HCT116 (cell line): ENCODE data around the gene DLD. TPM values are rescaled to one million over a fixed set of nuclear protein-coding genes. Genes with fewer than 3 reads are reported as not detected.

Source experiments
- ATAC-seq: fragments of 200-7000 bp; cut with Tn5 transposase; 2 replicates; pipeline ENCODE4 v1.9.1; 2020; ENCODE audit warnings: mild to moderate bottlenecking, moderate library complexity
- BruUV-seq: library from RNA; stranded (reverse); fragments of 400-500 nt; replicated peaks from 2 replicates; lab custom pipeline; 2021; lab: Mats Ljungman, UMichigan
- CTCF ChIA-PET: fragments of 300-600 bp; sonication (Branson Sonifier 250); formaldehyde crosslinking; loops from one replicate; lab custom pipeline; 2021; ENCODE audit warnings: antibody characterized with exemption; lab: Charles Lee
- POLR2A ChIA-PET: fragments of 300-600, 350-600 bp; sonication (Branson Sonifier 250); formaldehyde crosslinking; loops from one replicate; lab custom pipeline; 2021; ENCODE audit warnings: antibody characterized with exemption; lab: Charles Lee
- RAD21 ChIA-PET, 2 experiments: fragments of 300-600 bp; sonication (Branson Sonifier 250); formaldehyde crosslinking; loops; one replicate each; lab custom pipeline; 2023; ENCODE audit warnings: low total read pairs in 2 of 2; ENCODE audit not compliant: uncharacterized antibody in 2 of 2, unreplicated experiment in 2 of 2, low non-redundant PET in 1 of 2; lab: Charles Lee
- DNase-seq: peaks from one replicate; pipeline ENCODE4 v3.0.0-alpha.2; 2010; ENCODE audit warnings: low read depth, low spot score
- H2AFZ ChIP-seq: fragments of 200-600 bp; shearing (Covaris generic), sonication (generic); 2 replicates; pipeline ENCODE4 v1.6.1; 2017; ENCODE audit warnings: low read depth, mixed run types, mixed read lengths, antibody characterized with exemption, low read length; ENCODE audit not compliant: poor library complexity, severe bottlenecking
- H3K27ac ChIP-seq: 2 replicates; pipeline ENCODE4 v1.5.1; 2012; ENCODE audit warnings: low read depth, low read length
- H3K27me3 ChIP-seq: fragments of 200-600 bp; sonication (generic); 2 replicates; pipeline ENCODE4 v1.6.1; 2016; ENCODE audit warnings: mixed run types, low read length, mixed read lengths; ENCODE audit not compliant: insufficient read depth
- H3K36me3 ChIP-seq, 2 experiments: fragments of 200-500 bp in 1 of 2; fragments of 200-600 bp in 1 of 2; sonication (Bioruptor generic) in 1 of 2; sonication (generic) in 1 of 2; 2 replicates each; pipeline versions ENCODE4 v1.5.1 to v1.6.1; 2014 to 2016; ENCODE audit warnings: low read length in 2 of 2, inconsistent platforms in 1 of 2, mixed read lengths in 1 of 2, mixed run types in 1 of 2; ENCODE audit not compliant: insufficient read depth in 2 of 2, control insufficient read depth in 1 of 2
- H3K4me1 ChIP-seq, 2 experiments: fragments of 200-600 bp in 1 of 2; sonication (generic) in 1 of 2; 2 replicates each; pipeline versions ENCODE4 v1.5.1 to v1.6.1; 2012 to 2017; ENCODE audit warnings: low read length in 2 of 2, inconsistent platforms in 1 of 2, mild to moderate bottlenecking in 1 of 2, mixed read lengths in 1 of 2, mixed run types in 1 of 2, moderate library complexity in 1 of 2; ENCODE audit not compliant: insufficient read depth in 2 of 2, control insufficient read depth in 1 of 2
- H3K4me2 ChIP-seq: fragments of 200-600 bp; sonication (generic); 2 replicates; pipeline ENCODE4 v1.6.1; 2017; ENCODE audit warnings: mixed run types, low read length, mixed read lengths
- H3K4me3 ChIP-seq, 2 experiments: fragments of 200-600 bp in 1 of 2; sonication (generic) in 1 of 2; replicated peaks in 1 of 2; 2 replicates each; pipeline ENCODE4 v1.5.1; 2011 to 2016; ENCODE audit warnings: low read length in 2 of 2, control low read depth in 1 of 2, low read depth in 1 of 2, mild to moderate bottlenecking in 1 of 2, mixed read lengths in 1 of 2, mixed run types in 1 of 2
- H3K79me2 ChIP-seq: fragments of 200-600 bp; sonication (generic); 2 replicates; pipeline ENCODE4 v1.6.1; 2017; ENCODE audit warnings: mild to moderate bottlenecking, mixed run types, low read length, moderate library complexity, mixed read lengths; ENCODE audit not compliant: insufficient read depth
- H3K9ac ChIP-seq: fragments of 200-600 bp; sonication (generic); 2 replicates; pipeline ENCODE4 v1.6.1; 2016; ENCODE audit warnings: low read length, mixed read lengths
- H3K9me2 ChIP-seq: fragments of 200-600 bp; sonication (generic), shearing (Covaris generic); 2 replicates; pipeline ENCODE4 v1.6.1; 2017; ENCODE audit warnings: mixed run types, mild to moderate bottlenecking, moderate library complexity; ENCODE audit not compliant: insufficient read depth
- H3K9me3 ChIP-seq, 2 experiments: fragments of 200-500 bp in 1 of 2; fragments of 200-600 bp in 1 of 2; sonication (Bioruptor generic) in 1 of 2; sonication (generic) in 1 of 2; 2 replicates each; pipeline ENCODE4 v1.6.1; 2014 to 2017; ENCODE audit warnings: low read length in 2 of 2, mixed read lengths in 2 of 2, inconsistent platforms in 1 of 2, low read depth in 1 of 2, mild to moderate bottlenecking in 1 of 2, mixed run types in 1 of 2, moderate library complexity in 1 of 2; ENCODE audit not compliant: control insufficient read depth in 1 of 2, insufficient read depth in 1 of 2
- H4K20me1 ChIP-seq: fragments of 200-600 bp; sonication (generic), shearing (Covaris generic); 2 replicates; pipeline ENCODE4 v1.6.1; 2017; ENCODE audit warnings: mixed run types, mild to moderate bottlenecking, moderate library complexity; ENCODE audit not compliant: insufficient read depth
- ATF3 ChIP-seq: IDR thresholded peaks from 2 replicates; pipeline ENCODE4 v1.6.1; 2012
- CBX3 ChIP-seq: IDR thresholded peaks from 2 replicates; pipeline ENCODE4 v1.6.1; 2012; ENCODE audit warnings: low read depth
- ELF1 ChIP-seq: IDR thresholded peaks from 2 replicates; pipeline ENCODE4 v1.6.1; 2012; ENCODE audit warnings: low read depth, borderline replicate concordance
- FOSL1 ChIP-seq: IDR thresholded peaks from 2 replicates; pipeline ENCODE4 v1.6.1; 2012; ENCODE audit warnings: low read depth
- JUND ChIP-seq: IDR thresholded peaks from 2 replicates; pipeline ENCODE4 v1.6.1; 2012
- POLR2A ChIP-seq: IDR thresholded peaks from 2 replicates; pipeline ENCODE4 v1.7.0; 2011; ENCODE audit warnings: borderline replicate concordance; ENCODE audit not compliant: insufficient read depth, insufficient read length; ENCODE audit errors: extremely low read depth
- POLR2AphosphoS5 ChIP-seq: IDR thresholded peaks from 2 replicates; pipeline ENCODE4 v1.6.1; 2011; ENCODE audit warnings: mild to moderate bottlenecking, low read depth, low read length, moderate library complexity
- RAD21 ChIP-seq: IDR thresholded peaks from 2 replicates; pipeline ENCODE4 v1.6.1; 2012; ENCODE audit warnings: low read depth, mild to moderate bottlenecking
- REST ChIP-seq: IDR thresholded peaks from 2 replicates; pipeline ENCODE4 v1.6.1; 2012; ENCODE audit warnings: low read depth
- SP1 ChIP-seq: IDR thresholded peaks from 2 replicates; pipeline ENCODE4 v1.6.1; 2012; ENCODE audit warnings: low read depth
- SRF ChIP-seq: IDR thresholded peaks from 2 replicates; pipeline ENCODE4 v1.6.1; 2012; ENCODE audit warnings: low read depth
- YY1 ChIP-seq: IDR thresholded peaks from 2 replicates; pipeline ENCODE4 v1.6.1; 2011; ENCODE audit warnings: low read length, low read depth, moderate library complexity, mild to moderate bottlenecking; ENCODE audit not compliant: insufficient replicate concordance; ENCODE audit errors: extremely low read depth
- ZFX ChIP-seq: fragments of 450-650 bp; IDR thresholded peaks from 2 replicates; pipeline ENCODE4 v1.6.1; 2017
- ZNF274 ChIP-seq: fragments of 200-500 bp; sonication (Bioruptor generic); IDR thresholded peaks from 2 replicates; pipeline ENCODE4 v1.6.1; 2014; ENCODE audit warnings: mild to moderate bottlenecking, low read depth, low read length, inconsistent platforms
- intact Hi-C: fragments of 100-400 bp; cut with micrococcal nuclease; formaldehyde crosslinking; loops from 2 replicates; pipeline ENCODE4 v1.10.0; 2022
- total RNA-seq: library from RNA; stranded (reverse); gene quantifications from one replicate; pipeline ENCODE4 v1.2.1, GENCODE V29; 2021; ENCODE audit not compliant: unreplicated experiment
- TF ChIP-seq, protein P1 (sequence below), 3 experiments: fragments of 200-600 bp in 1 of 3; sonication (generic) in 1 of 3; IDR thresholded peaks in 2 of 3; conservative IDR thresholded peaks in 1 of 3; 2 replicates each; pipeline ENCODE4 v1.5.1; 2012 to 2017; ENCODE audit warnings: low read depth in 2 of 3, low read length in 2 of 3, antibody characterized with exemption in 1 of 3, borderline replicate concordance in 1 of 3, control low read depth in 1 of 3, mild to moderate bottlenecking in 1 of 3, mixed read lengths in 1 of 3, mixed run types in 1 of 3, moderate library complexity in 1 of 3; ENCODE audit not compliant: insufficient read depth in 1 of 3
- TF ChIP-seq, protein P2 (sequence below): IDR thresholded peaks from 2 replicates; pipeline ENCODE4 v1.6.1; 2012

The DLD gene
- total RNA-seq, 1 experiment from 2014 or later = 104 TPM

DNA sequence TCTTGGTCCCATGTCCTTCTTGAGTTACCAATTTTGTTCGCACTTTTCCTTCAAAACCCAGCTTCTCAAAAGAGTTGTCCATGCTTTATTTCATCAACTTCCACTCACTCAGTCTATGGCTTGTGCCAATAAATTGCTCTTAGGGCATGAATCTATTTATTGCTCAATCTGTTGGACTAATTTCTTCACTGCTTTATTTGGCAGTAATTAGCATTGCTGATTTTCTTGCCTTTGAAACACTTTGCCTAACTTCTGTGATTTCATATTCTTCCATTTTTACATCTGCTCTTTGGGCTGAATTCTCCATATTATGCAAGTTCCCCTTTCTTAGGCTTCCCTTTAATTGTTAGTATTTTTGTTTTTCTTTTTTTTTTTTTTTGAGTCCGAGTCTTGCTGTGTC is 16.8 kb downstream of the DLD start:
- Histone ChIP-seq H3K36me3 (peaks cover 43 to 48% of the 10 kb centered on the region in 2 experiments), H3K4me2 (no peak overlapping the region), H3K9me3 (no peaks in the 10 kb centered on the region), H3K27ac (no peak overlapping the region), H2AFZ (no peak overlapping the region), H3K9me2 (no peaks in the 10 kb centered on the region), H3K27me3 (no peaks in the 10 kb centered on the region), H4K20me1 (no peaks in the 10 kb centered on the region), H3K79me2 (peaks cover 12% of the 10 kb centered on the region), H3K4me1 (no peaks in the 10 kb centered on the region), H3K9ac (no peak overlapping the region), H3K4me3 (no peak overlapping the region)
- ATAC-seq (no peak), DNase-seq (no peak)
- POLR2A ChIA-PET = no interaction called here
- RAD21 ChIA-PET = no interaction called here
- CTCF ChIA-PET = no interaction called here
- no TSS peak for BruUV-seq
- TF ChIP-seq ELF1 (no peak), SRF (no peak), ATF3 (no peak), CBX3 (no peak), YY1 (no peak), POLR2AphosphoS5 (no peak), ZFX (no peak), POLR2A (no peak), ZNF274 (no peak), JUND (no peak), SP1 (no peak), FOSL1 (no peak), REST (no peak), RAD21 (no peak)
- TF ChIP-seq, protein P1, sequence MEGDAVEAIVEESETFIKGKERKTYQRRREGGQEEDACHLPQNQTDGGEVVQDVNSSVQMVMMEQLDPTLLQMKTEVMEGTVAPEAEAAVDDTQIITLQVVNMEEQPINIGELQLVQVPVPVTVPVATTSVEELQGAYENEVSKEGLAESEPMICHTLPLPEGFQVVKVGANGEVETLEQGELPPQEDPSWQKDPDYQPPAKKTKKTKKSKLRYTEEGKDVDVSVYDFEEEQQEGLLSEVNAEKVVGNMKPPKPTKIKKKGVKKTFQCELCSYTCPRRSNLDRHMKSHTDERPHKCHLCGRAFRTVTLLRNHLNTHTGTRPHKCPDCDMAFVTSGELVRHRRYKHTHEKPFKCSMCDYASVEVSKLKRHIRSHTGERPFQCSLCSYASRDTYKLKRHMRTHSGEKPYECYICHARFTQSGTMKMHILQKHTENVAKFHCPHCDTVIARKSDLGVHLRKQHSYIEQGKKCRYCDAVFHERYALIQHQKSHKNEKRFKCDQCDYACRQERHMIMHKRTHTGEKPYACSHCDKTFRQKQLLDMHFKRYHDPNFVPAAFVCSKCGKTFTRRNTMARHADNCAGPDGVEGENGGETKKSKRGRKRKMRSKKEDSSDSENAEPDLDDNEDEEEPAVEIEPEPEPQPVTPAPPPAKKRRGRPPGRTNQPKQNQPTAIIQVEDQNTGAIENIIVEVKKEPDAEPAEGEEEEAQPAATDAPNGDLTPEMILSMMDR (IDR thresholded peaks at IDR 0.05 in 2 of 3, conservative IDR thresholded peaks at IDR 0.05 in 1 of 3; ENCODE audit: borderline replicate concordance in 1 of 3, insufficient read depth in 1 of 3, low read depth in 2 of 3, low read length in 2 of 3) = no peak
- TF ChIP-seq, protein P2, sequence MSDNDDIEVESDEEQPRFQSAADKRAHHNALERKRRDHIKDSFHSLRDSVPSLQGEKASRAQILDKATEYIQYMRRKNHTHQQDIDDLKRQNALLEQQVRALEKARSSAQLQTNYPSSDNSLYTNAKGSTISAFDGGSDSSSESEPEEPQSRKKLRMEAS = no peak
- intact Hi-C loops = no loop called here
